GM12878 (cell line): Measurements from ENCODE around the gene MSANTD2. TPM values are rescaled to one million over a fixed set of nuclear protein-coding genes. Genes with fewer than 3 reads are reported as not detected.

Experiments used
- ATAC-seq: fragments of 200-7000 bp; cut with Tn5 transposase; 3 replicates; pipeline ENCODE4 v1.9.1; 2020; ENCODE audit warnings: mild to moderate bottlenecking, moderate library complexity
- BruUV-seq: library from RNA; stranded (reverse); fragments of 400-500 nt; replicated peaks from 2 replicates; lab custom pipeline; 2021; lab: Mats Ljungman, UMichigan
- CTCF ChIA-PET: fragments of 300-600 bp; sonication (Branson Sonifier 250); formaldehyde crosslinking; extraction: SDS; loops from one replicate; lab custom pipeline; 2021; ENCODE audit warnings: inconsistent platforms; lab: Yijun Ruan, JAX
- POLR2A ChIA-PET: fragments of 350-600 bp; formaldehyde crosslinking; extraction: SDS; loops from one replicate; lab custom pipeline; 2021; ENCODE audit warnings: inconsistent platforms; lab: Charles Lee
- RAD21 ChIA-PET: fragments of 300-600 bp; sonication (Branson Sonifier 250); formaldehyde crosslinking; loops from one replicate; lab custom pipeline; 2023; ENCODE audit warnings: antibody characterized with exemption; ENCODE audit not compliant: unreplicated experiment; lab: Charles Lee
- SMC1A ChIA-PET: fragments of 300-600 bp; sonication (Branson Sonifier 250); formaldehyde crosslinking; loops from one replicate; lab custom pipeline; 2023; ENCODE audit not compliant: unreplicated experiment, uncharacterized antibody; lab: Charles Lee
- DNase-seq: peaks from one replicate; pipeline ENCODE4 v3.0.0-alpha.2; 2011; ENCODE audit warnings: low read depth, low spot score
- FAIRE-seq: peaks from 3 replicates; lab custom pipeline; 2011; peaks lifted over from hg19 to GRCh38; lab: Jason Lieb, UNC
- H2AFZ ChIP-seq: 2 replicates; pipeline ENCODE4 v1.6.0; 2011; ENCODE audit warnings: low read depth, low read length, control low read depth; ENCODE audit not compliant: control insufficient read depth
- H3K27ac ChIP-seq: 2 replicates; pipeline ENCODE4 v1.5.1; 2011; ENCODE audit warnings: control low read depth; ENCODE audit not compliant: control insufficient read depth, insufficient read depth
- H3K27me3 ChIP-seq, 2 experiments: replicated peaks in 1 of 2; 2 replicates each; pipeline versions ENCODE4 v1.6.0 to v1.6.1; 2011; ENCODE audit warnings: low read length in 1 of 2; ENCODE audit not compliant: control insufficient read depth in 2 of 2, insufficient read depth in 2 of 2
- H3K36me3 ChIP-seq, 2 experiments: 2 replicates each; pipeline ENCODE4 v1.5.1; 2011; ENCODE audit warnings: low read length in 1 of 2; ENCODE audit not compliant: control insufficient read depth in 2 of 2, insufficient read depth in 2 of 2
- H3K4me1 ChIP-seq: 2 replicates; pipeline ENCODE4 v1.6.1; 2011; ENCODE audit warnings: mild to moderate bottlenecking, low read length, moderate library complexity, mixed read lengths; ENCODE audit not compliant: control insufficient read depth, insufficient read depth
- H3K4me2 ChIP-seq: 2 replicates; pipeline ENCODE4 v1.6.0; 2011; ENCODE audit warnings: control low read depth; ENCODE audit not compliant: control insufficient read depth, insufficient read depth
- H3K4me3 ChIP-seq: fragments of 200-600 bp; sonication (generic); 2 replicates; pipeline ENCODE4 v1.5.1; 2016
- H3K79me2 ChIP-seq: 2 replicates; pipeline ENCODE4 v1.6.0; 2011; ENCODE audit warnings: low read length; ENCODE audit not compliant: control insufficient read depth, insufficient read depth
- H3K9ac ChIP-seq: 2 replicates; pipeline ENCODE4 v1.8.0; 2011; ENCODE audit warnings: low read length, control low read depth, mixed read lengths; ENCODE audit not compliant: control insufficient read depth, insufficient read depth
- H3K9me3 ChIP-seq: replicated peaks from 3 replicates; pipeline ENCODE4 v1.5.1; 2011; ENCODE audit warnings: mild to moderate bottlenecking, low read length; ENCODE audit not compliant: control insufficient read depth, insufficient read depth
- H4K20me1 ChIP-seq: 2 replicates; pipeline ENCODE4 v1.6.0; 2011; ENCODE audit not compliant: control insufficient read depth, insufficient read depth
- BACH1 ChIP-seq: fragments of 450-650 bp; IDR thresholded peaks from 2 replicates; pipeline ENCODE4 v1.6.1; 2017; ENCODE audit warnings: mild to moderate bottlenecking, borderline replicate concordance
- CTCF ChIP-seq, 3 experiments: IDR thresholded peaks in 2 of 3; conservative IDR thresholded peaks in 1 of 3; 2 replicates each; pipeline ENCODE4 v1.5.1; 2011; ENCODE audit warnings: low read depth in 3 of 3, low read length in 3 of 3, mild to moderate bottlenecking in 3 of 3, control low read depth in 2 of 3, moderate library complexity in 2 of 3, inconsistent platforms in 1 of 3, mixed read lengths in 1 of 3; ENCODE audit not compliant: control insufficient read depth in 2 of 3, insufficient read depth in 1 of 3; ENCODE audit errors: extremely low read depth in 1 of 3
- DPF2 ChIP-seq: fragments of 450-650 bp; IDR thresholded peaks from 2 replicates; pipeline ENCODE4 v1.6.1; 2017; ENCODE audit warnings: mild to moderate bottlenecking
- EGR1 ChIP-seq, 2 experiments: IDR thresholded peaks; 1 replicate in 1 of 2; 2 replicates in 1 of 2; pipeline ENCODE4 v1.6.1; 2011 to 2012; ENCODE audit warnings: low read depth in 2 of 2, low read length in 2 of 2, borderline replicate concordance in 1 of 2, mild to moderate bottlenecking in 1 of 2, moderate library complexity in 1 of 2
- GATAD2B ChIP-seq: fragments of 450-650 bp; conservative IDR thresholded peaks from 2 replicates; pipeline ENCODE4 v1.6.1; 2017; ENCODE audit warnings: low read depth, mild to moderate bottlenecking, moderate library complexity
- IKZF1 ChIP-seq: fragments of 450-650 bp; conservative IDR thresholded peaks from 2 replicates; pipeline ENCODE4 v1.6.1; 2017; ENCODE audit warnings: antibody characterized with exemption, mild to moderate bottlenecking
- NBN ChIP-seq: fragments of 450-650 bp; IDR thresholded peaks from 2 replicates; pipeline ENCODE4 v1.6.1; 2016
- RAD21 ChIP-seq: IDR thresholded peaks from 2 replicates; pipeline ENCODE4 v1.6.1; 2011; ENCODE audit warnings: mild to moderate bottlenecking, low read depth, low read length, moderate library complexity; ENCODE audit not compliant: insufficient read depth
- RUNX3 ChIP-seq: IDR thresholded peaks from 2 replicates; pipeline ENCODE4 v1.6.1; 2012; ENCODE audit warnings: low read length, inconsistent platforms
- SMC3 ChIP-seq: IDR thresholded peaks from 2 replicates; pipeline ENCODE4 v1.6.1; 2011; ENCODE audit warnings: low read length, improper control_type of control experiment, borderline replicate concordance
- ZSCAN29 ChIP-seq: fragments of 450-650 bp; IDR thresholded peaks from 2 replicates; pipeline ENCODE4 v1.6.1; 2017; ENCODE audit warnings: mild to moderate bottlenecking, moderate library complexity
- WGBS: methylation state at CpG from one replicate; pipeline ENCODE4 v1.1.6; 2016; ENCODE audit warnings: low lambda C conversion rate; ENCODE audit not compliant: insufficient replicate concordance, insufficient coverage; ENCODE audit errors: missing lambda C conversion rate; 5-methylcytosine and 5-hydroxymethylcytosine counted together
- in situ Hi-C: fragments of 300-500 bp; cut with MboI; formaldehyde crosslinking; loops from 9 replicates; pipeline ENCODE4 v1.14.3; 2018; ENCODE audit warnings: mixed read lengths
- intact Hi-C: fragments of 100-400 bp; cut with micrococcal nuclease; formaldehyde crosslinking; loops from one replicate; pipeline ENCODE4 v1.14.2; 2022; ENCODE audit not compliant: unreplicated experiment
- polyA plus RNA-seq, 11 experiments: library from polyadenylated mRNA; depleted of rRNA in 4 of 11; unstranded in 6 of 11; stranded (reverse) in 5 of 11; fragments of >200 nt; fragmentation: Nextera tagmentation in 4 of 11; fragmentation: Illumina TruSeq in 1 of 11; extraction: Ambion mirVana in 4 of 11; extraction: Trizol in 1 of 11; gene quantifications; 1 replicate in 1 of 11; 2 replicates in 10 of 11; pipeline versions ENCODE4 v1.2.1 to v1.2.3, GENCODE V29; 2011 to 2016; ENCODE audit warnings: inconsistent platforms in 2 of 11, missing spikeins in 2 of 11, low read depth in 1 of 11
- total RNA-seq, 4 experiments: library from RNA; depleted of rRNA in 3 of 4; stranded (reverse); fragments of >200 nt in 3 of 4; fragmentation: Illumina TruSeq in 1 of 4; extraction: Trizol in 1 of 4; gene quantifications; 2 replicates each; pipeline versions ENCODE4 v1.2.1 to v1.2.3, GENCODE V29; 2013 to 2021
- TF ChIP-seq, protein P1 (sequence below): fragments of 450-650 bp; IDR thresholded peaks from 2 replicates; pipeline ENCODE4 v1.6.1; 2017; ENCODE audit warnings: mild to moderate bottlenecking
- TF ChIP-seq, protein P2 (sequence below): IDR thresholded peaks from 2 replicates; pipeline ENCODE4 v1.6.1; 2011; ENCODE audit warnings: mild to moderate bottlenecking, low read depth, low read length, moderate library complexity; ENCODE audit not compliant: insufficient replicate concordance

The MSANTD2 gene
- total and polyA plus RNA-seq, 10 of the 15 experiments (the other 5 are each of a cell fraction or from before 2014, with no cell fraction given) = 3.0 to 12.4 (median 8.0) TPM

DNA sequence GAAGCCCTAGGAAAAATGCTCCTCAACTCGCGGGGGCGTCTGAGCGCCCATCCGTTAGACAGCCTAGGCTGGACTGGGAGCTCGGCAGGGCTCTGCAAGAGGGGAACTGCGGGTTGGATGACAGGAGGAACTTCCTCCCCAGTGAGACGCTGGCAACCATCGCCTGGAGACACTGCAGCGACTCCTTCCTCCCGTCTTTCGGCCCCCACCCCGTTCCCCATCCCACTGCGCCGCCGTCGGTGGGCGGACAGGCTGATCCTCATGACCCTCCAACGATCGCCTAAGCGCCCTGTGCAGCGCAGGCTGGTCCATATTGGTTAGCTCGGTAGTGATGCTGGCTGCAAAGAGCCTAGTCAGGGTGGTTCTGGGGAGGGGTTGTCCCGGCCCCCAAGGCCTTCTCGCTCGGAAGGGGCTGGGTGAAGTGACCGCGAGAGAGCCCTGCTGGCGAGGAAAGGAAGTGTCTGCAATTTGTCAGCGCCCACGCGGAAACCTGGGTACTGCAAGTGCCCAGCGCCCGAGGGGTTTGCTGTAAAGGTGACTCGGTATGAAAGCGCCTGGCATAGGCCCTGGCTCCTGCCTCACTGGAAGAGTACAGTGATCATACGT is 59.8 kb downstream of the MSANTD2 start:
- 0 out of 2 replicates have a peak, but pooled peaks have one; percentile 24 for TF ChIP-seq DPF2
- TF ChIP-seq BACH1 = 0 out of 2 replicates have a peak, but pooled peaks have one; percentile 13
- no peak for TF ChIP-seq ZSCAN29
- TF ChIP-seq RUNX3 = peak; percentile 46; the same call in 1 of the 2 replicates
- TF ChIP-seq GATAD2B = 0 out of 2 replicates have a peak, but pooled peaks have one; percentile 57
- TF ChIP-seq, protein P1, sequence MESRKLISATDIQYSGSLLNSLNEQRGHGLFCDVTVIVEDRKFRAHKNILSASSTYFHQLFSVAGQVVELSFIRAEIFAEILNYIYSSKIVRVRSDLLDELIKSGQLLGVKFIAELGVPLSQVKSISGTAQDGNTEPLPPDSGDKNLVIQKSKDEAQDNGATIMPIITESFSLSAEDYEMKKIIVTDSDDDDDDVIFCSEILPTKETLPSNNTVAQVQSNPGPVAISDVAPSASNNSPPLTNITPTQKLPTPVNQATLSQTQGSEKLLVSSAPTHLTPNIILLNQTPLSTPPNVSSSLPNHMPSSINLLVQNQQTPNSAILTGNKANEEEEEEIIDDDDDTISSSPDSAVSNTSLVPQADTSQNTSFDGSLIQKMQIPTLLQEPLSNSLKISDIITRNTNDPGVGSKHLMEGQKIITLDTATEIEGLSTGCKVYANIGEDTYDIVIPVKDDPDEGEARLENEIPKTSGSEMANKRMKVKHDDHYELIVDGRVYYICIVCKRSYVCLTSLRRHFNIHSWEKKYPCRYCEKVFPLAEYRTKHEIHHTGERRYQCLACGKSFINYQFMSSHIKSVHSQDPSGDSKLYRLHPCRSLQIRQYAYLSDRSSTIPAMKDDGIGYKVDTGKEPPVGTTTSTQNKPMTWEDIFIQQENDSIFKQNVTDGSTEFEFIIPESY = no peak
- TF ChIP-seq EGR1 (IDR thresholded peaks at IDR 0.05; ENCODE audit: borderline replicate concordance in 1 of 2, low read depth in 2 of 2, low read length in 2 of 2) = peak in 1 of 2 experiments; percentile 43; a peak in 1 of 3 replicates
- peak; percentile 22; the same call in 1 of the 2 replicates for TF ChIP-seq SMC3
- peak; percentile 47 to 55 (median 52) for TF ChIP-seq CTCF (IDR thresholded peaks at IDR 0.05 in 2 of 3, conservative IDR thresholded peaks at IDR 0.05 in 1 of 3; ENCODE audit: control insufficient read depth in 2 of 3, extremely low read depth in 1 of 3, insufficient read depth in 1 of 3, low read depth in 3 of 3, low read length in 3 of 3)
- TF ChIP-seq, protein P2, sequence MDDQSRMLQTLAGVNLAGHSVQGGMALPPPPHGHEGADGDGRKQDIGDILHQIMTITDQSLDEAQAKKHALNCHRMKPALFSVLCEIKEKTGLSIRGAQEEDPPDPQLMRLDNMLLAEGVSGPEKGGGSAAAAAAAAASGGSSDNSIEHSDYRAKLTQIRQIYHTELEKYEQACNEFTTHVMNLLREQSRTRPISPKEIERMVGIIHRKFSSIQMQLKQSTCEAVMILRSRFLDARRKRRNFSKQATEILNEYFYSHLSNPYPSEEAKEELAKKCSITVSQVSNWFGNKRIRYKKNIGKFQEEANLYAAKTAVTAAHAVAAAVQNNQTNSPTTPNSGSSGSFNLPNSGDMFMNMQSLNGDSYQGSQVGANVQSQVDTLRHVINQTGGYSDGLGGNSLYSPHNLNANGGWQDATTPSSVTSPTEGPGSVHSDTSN = peak; percentile 11
- TF ChIP-seq IKZF1 = peak; percentile 60
- 0 out of 2 replicates have a peak, but pooled peaks have one; percentile 30 for TF ChIP-seq NBN
- TF ChIP-seq RAD21 = no peak
- TF ChIP-seq, all 136 proteins: peak for 10
- Histone ChIP-seq H3K9ac (peak overlapping the region; percentile 29; the same call in 1 of the 2 replicates), H3K4me1 (peaks cover 10% of the 10 kb centered on the region), H2AFZ (peak overlapping the region; percentile 67), H3K9me3 (no peaks in the 10 kb centered on the region), H3K27ac (no peak overlapping the region), H3K36me3 (no peaks in the 10 kb centered on the region), H4K20me1 (no peaks in the 10 kb centered on the region), H3K79me2 (no peaks in the 10 kb centered on the region), H3K4me3 (peak overlapping the region; percentile 81), H3K27me3 (peaks cover 2 to 3% of the 10 kb centered on the region in 2 experiments; a peak in 1 of 4 replicates), H3K4me2 (peak overlapping the region; percentile 99)
- no TSS peak for BruUV-seq
- WGBS = 7% methylated on average over 37 of the region's 37 CpGs
- in situ Hi-C loops (no loop called here), intact Hi-C loops (no loop called here)
- ChIA-PET CTCF (interaction anchor here (0.5 to 12.2 kb wide), 7 partner anchors 9 to 883 kb away, joined by 3 to 202 read pairs (median 6); partner anchors contain the start of genes ESAM, SIAE and SPA17), SMC1A (interaction anchor here (0.8 to 4.9 kb wide), 5 partner anchors 15 to 96 kb away, joined by 3 to 32 read pairs (median 4); partner anchors contain the start of genes SIAE and SPA17), POLR2A (interaction anchor here (0.8 to 1.6 kb wide), 3 partner anchors 13 to 67 kb away, joined by 3 to 6 read pairs (median 5); partner anchors contain the start of genes SIAE and SPA17), RAD21 (interaction anchor here (1.6 to 2.9 kb wide), 2 partner anchors 23 to 70 kb away, joined by 4 to 23 read pairs; no protein-coding TSS in a partner anchor)
- peak; percentile 69 for ATAC-seq
- no peak for DNase-seq
- FAIRE-seq = no peak
